Activated B cell treated with CpG ODN at 0.5 μM for 24 hours (primary cell): Measurements from ENCODE around the gene HAUS8. TPM values are rescaled to one million over a fixed set of nuclear protein-coding genes. Genes with fewer than 3 reads are reported as not detected.

Source experiments
- ATAC-seq: fragments of 200-7000 bp; cut with Tn5 transposase; one replicate; pipeline ENCODE4 v1.10.0; 2021; ENCODE audit warnings: low read depth, mild to moderate bottlenecking, moderate library complexity
- CTCF ChIA-PET: fragments of 350-600 bp; sonication (Branson Sonifier 250); formaldehyde crosslinking; loops from one replicate; lab custom pipeline; 2021; ENCODE audit warnings: antibody characterized with exemption; lab: Charles Lee
- POLR2A ChIA-PET: fragments of 350-600 bp; sonication (Branson Sonifier 250); formaldehyde crosslinking; loops from one replicate; lab custom pipeline; 2021; ENCODE audit warnings: antibody characterized with exemption; lab: Charles Lee
- DNase-seq: peaks from one replicate; pipeline ENCODE4 v3.0.0; 2022
- H3K27ac Mint-ChIP-seq: one replicate; pipeline ENCODE4 v1.8.0; 2020; ENCODE audit warnings: mixed read lengths
- H3K27me3 Mint-ChIP-seq: one replicate; pipeline ENCODE4 v1.8.0; 2021; ENCODE audit warnings: mixed read lengths
- H3K36me3 Mint-ChIP-seq: one replicate; pipeline ENCODE4 v1.8.0; 2021; ENCODE audit warnings: low read depth, mixed read lengths
- H3K4me1 Mint-ChIP-seq: one replicate; pipeline ENCODE4 v1.8.0; 2021; ENCODE audit warnings: mixed read lengths
- H3K4me3 Mint-ChIP-seq: one replicate; pipeline ENCODE4 v1.8.0; 2020; ENCODE audit warnings: mild to moderate bottlenecking, mixed read lengths
- H3K9me3 Mint-ChIP-seq: one replicate; pipeline ENCODE4 v1.8.0; 2020; ENCODE audit warnings: mixed read lengths
- CTCF ChIP-seq: fragments of 200-600 bp; IDR thresholded peaks from one replicate; pipeline ENCODE4 v1.8.0; 2022; ENCODE audit warnings: antibody characterized with exemption, mild to moderate bottlenecking
- intact Hi-C: fragments of 100-400 bp; cut with micrococcal nuclease; formaldehyde crosslinking; loops from one replicate; pipeline ENCODE4 v1.15.1; 2024
- total RNA-seq: library from RNA; stranded (reverse); gene quantifications from 2 replicates; pipeline ENCODE4 v1.2.3, GENCODE V29; 2022

The HAUS8 gene
- total RNA-seq, 1 donor from 2014 or later, result 15.8 TPM

- ATAC-seq, result no peak
- intact Hi-C loops, result no loop called here
- CTCF ChIA-PET, result no interaction called here
Observed at GRCh38 chr19:17043744-17044143, 31.5 kb downstream of the HAUS8 start.

DNA sequence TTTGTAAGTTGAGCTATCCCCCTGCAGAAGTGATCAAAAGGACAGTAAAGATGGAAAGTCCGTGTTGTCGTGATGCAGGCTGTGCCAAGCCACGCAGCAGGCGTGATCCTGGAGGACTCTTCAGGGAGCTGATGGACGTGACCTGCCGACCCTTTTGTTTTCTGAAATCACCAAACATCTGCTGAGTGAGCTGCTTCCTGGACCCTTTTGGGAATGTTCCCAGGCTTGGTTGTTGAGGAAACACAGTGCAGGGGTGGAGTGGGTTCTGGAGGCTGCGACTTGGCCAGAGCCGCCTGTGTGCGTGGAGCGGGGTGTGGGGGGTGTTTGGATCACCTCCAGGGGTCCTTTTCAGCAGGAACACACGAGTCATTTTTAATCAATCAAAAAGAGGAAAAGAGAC is 33.3 kb downstream of the HAUS8 start:
- ATAC-seq, result no peak
- H3K36me3 Mint-ChIP-seq, result no peaks in the 10 kb centered on the region
- no peaks in the 10 kb centered on the region for H3K4me1 Mint-ChIP-seq
- H3K27me3 Mint-ChIP-seq, result peaks cover 3% of the 10 kb centered on the region
- POLR2A ChIA-PET, result no interaction called here
- TF ChIP-seq CTCF, result no peak
- H3K27ac Mint-ChIP-seq, result no peak overlapping the region
- H3K9me3 Mint-ChIP-seq, result no peaks in the 10 kb centered on the region
- H3K4me3 Mint-ChIP-seq, result no peak overlapping the region
- DNase-seq, result no peak
- intact Hi-C loops, result no loop called here
- CTCF ChIA-PET, result no interaction called here

More at GRCh38 chr19:17043744-17044143, 31.5 kb downstream of the HAUS8 start:
- no peak for TF ChIP-seq CTCF
- no peak for DNase-seq
- H3K27ac Mint-ChIP-seq, result no peak overlapping the region
- H3K4me3 Mint-ChIP-seq, result no peak overlapping the region
- H3K27me3 Mint-ChIP-seq, result peaks cover 3% of the 10 kb centered on the region
- H3K9me3 Mint-ChIP-seq, result no peaks in the 10 kb centered on the region
- no peaks in the 10 kb centered on the region for H3K4me1 Mint-ChIP-seq
- POLR2A ChIA-PET, result no interaction called here
- H3K36me3 Mint-ChIP-seq, result peaks cover 13% of the 10 kb centered on the region

DNA sequence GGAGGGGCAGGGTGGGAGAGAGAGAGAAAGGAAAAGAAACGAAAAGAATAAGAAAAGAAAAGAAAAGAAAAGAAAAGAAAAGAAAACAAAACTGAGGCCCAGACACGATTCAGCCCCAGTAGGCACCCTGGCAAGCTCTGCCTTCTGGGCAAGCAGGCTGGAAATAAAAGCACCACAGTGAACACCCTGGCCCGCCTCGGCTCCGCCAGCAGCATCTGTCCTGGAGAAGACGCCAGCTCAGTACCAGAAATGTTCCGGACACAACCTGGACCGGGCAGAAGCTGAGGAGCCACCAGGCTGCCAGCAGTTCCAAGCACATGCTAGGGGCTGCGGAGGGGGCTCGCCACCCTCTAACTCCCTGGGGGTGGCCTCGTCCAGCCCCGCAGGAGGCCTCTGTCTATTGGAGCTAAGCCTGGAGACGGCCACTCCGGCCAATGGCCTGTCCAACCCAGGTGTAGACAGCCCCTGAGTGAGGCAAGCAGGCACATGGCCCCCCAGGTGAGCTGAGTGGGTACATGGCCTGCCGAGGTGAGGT is 37.2 kb downstream of the HAUS8 start:
- intact Hi-C loops, result no loop called here
- Mint-ChIP-seq H3K9me3 (no peaks in the 10 kb centered on the region), H3K4me1 (no peaks in the 10 kb centered on the region), H3K27me3 (peaks cover 14% of the 10 kb centered on the region), H3K36me3 (no peaks in the 10 kb centered on the region), H3K27ac (no peak overlapping the region), H3K4me3 (no peak overlapping the region)
- CTCF ChIA-PET, result no interaction called here
- no peak for TF ChIP-seq CTCF
- ATAC-seq, result no peak
- DNase-seq, result no peak
- POLR2A ChIA-PET, result no interaction called here

- TF ChIP-seq CTCF, result no peak
- POLR2A ChIA-PET, result no interaction called here
- H3K4me1 Mint-ChIP-seq, result no peaks in the 10 kb centered on the region
- H3K36me3 Mint-ChIP-seq, result no peaks in the 10 kb centered on the region
- H3K27me3 Mint-ChIP-seq, result peaks cover 19% of the 10 kb centered on the region
- DNase-seq, result no peak
- no peak overlapping the region for H3K4me3 Mint-ChIP-seq
- ATAC-seq, result no peak
- intact Hi-C loops, result no loop called here
- no peaks in the 10 kb centered on the region for H3K9me3 Mint-ChIP-seq
- CTCF ChIA-PET, result no interaction called here
- H3K27ac Mint-ChIP-seq, result no peak overlapping the region
Observed at GRCh38 chr19:17037184-17037583, 38.1 kb downstream of the HAUS8 start.

DNA sequence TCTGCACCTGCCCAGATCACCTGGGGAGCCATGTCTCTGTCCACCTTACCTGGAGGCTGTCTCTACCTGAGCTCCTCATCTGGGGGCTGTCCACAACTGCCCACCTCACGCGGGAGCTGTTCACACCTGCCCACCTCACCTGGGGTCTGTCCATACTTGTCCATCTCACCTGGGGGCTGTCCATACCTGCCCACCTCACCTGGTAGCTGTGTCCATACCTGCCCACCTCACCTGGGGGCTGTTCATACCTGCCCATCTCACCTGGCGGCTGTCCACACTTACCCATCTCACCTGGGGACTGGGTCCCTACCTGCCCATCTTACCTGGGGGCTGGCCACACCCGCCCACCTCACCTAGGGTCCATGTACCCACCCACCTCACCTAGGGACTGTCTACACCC is 38.6 kb downstream of the HAUS8 start:
- ATAC-seq, result no peak
- POLR2A ChIA-PET, result interaction anchor here (0.5 kb wide), 1 partner anchor 322 kb away, joined by 3 read pairs; no protein-coding TSS in a partner anchor

More for the DNA sequence above, 38.6 kb downstream of the HAUS8 start:
- CTCF ChIA-PET, result no interaction called here
- no peak for DNase-seq
- Mint-ChIP-seq H3K36me3 (no peaks in the 10 kb centered on the region), H3K27ac (no peak overlapping the region), H3K4me3 (no peak overlapping the region), H3K27me3 (peaks cover 18% of the 10 kb centered on the region), H3K4me1 (no peaks in the 10 kb centered on the region), H3K9me3 (no peaks in the 10 kb centered on the region)
- intact Hi-C loops, result no loop called here
- TF ChIP-seq CTCF, result no peak
